HG03103 (cell line): ENCODE data around the gene ACIN1.
"Not testable (repeated sequence)": the region's sequence is repeated elsewhere in the genome, so short reads cannot be mapped to it uniquely, and the experiment has no call there.

ENCODE experiments used
- ATAC-seq: cut with Tn5 transposase; IDR thresholded peaks from one replicate; pipeline ENCODE4 v1.9.1; 2021; ENCODE audit warnings: low read depth; ENCODE audit not compliant: unreplicated experiment

Gene ACIN1

DNA sequence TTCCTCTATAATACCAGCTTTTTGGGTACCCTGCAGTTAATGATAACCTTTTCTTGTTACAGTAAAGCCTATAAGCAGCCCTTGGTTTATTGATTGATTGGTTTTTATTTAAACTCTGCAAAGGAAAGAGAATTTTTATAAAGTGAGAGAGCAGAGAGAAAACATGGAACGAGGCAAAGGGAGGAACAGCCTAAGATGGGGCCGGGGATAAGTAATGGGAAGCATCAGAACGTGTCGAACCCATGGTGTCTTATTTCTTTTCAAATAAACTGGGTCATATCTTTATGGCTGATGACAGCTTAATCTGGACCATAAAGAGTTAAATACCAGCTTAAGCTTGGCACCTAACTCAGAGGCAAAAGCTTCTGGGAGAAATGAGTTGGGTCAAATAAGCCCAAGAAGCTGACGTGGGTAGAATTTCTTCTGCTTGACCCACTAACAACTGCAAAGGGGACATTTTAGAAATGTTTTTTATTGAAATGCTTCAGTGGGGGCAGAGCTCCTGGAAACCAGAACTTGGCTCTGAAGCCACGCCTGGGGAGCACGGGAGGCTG lies 73.0 kb downstream of the ACIN1 start:
- no peak for ATAC-seq

DNA sequence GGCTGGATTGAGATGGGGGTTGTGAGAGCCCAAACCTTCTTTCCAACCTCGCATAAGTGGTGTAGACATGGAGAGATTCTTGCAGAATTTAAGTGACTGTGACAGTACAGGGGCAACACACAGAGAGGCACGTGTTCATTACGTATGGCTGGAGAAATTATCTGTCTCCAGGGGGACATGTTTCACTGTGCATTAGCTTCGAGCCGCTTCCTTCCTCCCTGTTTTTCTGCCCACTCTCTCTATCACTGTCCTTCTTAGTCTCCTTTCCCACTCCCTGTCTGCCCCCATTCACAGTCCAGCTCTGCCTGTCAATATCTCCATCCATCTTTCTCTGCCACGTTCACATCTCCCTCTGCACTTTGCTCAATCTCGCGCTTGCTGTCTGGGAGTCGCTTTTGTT lies 73.5 kb downstream of the ACIN1 start:
- ATAC-seq, result no peak

DNA sequence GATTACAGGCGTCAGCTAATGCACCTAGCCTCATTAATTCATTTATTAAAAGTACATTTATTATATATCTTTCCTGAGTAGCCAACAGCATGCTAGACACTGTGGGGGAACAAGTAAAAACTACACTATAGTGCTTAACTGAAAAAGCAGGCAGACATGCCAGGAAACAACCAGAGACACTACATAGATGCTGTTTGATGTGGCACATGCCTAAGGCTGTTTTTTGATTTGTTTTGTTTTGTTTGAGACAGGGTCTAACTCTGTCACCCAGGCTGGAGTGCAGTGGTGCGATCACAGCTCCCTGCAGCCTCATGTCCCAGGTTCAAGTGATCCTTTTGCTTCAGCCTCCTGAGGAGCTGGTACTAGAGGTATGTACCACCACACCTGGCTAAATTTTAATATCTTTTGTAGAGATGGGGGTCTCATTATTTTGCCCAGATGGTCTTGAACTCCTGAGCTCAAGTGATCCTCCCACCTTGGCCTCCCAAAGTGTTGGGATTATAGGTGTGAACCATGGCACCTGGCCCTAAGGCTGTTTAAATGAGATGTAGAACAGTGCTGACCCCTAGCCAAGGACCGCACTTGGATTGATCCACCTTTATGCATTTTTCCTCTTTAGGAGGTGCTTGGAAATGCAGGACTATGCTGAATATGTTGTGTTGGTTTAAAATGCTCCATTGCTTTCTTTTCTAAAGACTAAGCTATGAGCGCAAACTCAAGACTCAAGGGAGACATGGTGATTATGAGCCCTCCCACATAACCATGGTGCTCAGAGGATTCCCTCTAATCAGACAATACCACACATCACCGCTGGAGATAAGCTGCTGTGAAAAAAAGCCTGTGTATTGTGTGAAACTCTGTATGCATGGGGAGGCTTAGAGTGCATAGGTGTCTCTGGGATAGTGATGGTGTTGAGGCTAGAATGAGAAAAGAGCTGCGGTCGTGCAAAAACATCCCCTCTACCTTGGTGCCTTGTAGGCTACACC lies 74.5 kb downstream of the ACIN1 start:
- ATAC-seq, result no peak

DNA sequence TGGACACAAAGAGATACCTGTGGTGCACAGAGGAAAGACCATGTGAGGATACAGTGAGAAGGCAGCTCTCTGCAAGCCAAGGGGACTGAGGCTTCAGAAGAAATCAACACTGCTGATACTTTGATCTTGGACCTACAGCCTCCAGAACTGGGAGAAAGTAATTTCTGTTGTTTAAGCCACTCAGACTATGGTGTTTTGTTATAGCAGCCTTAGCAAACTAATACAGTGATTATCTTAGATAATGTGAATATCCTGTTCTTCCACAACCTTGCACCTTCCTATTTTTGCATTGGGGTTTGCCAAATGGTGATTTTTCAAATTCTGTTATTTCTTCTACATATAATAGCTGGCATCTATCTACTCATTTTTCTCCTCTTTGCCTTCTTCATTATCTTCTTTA lies 76.8 kb downstream of the ACIN1 start:
- ATAC-seq, result no peak

DNA sequence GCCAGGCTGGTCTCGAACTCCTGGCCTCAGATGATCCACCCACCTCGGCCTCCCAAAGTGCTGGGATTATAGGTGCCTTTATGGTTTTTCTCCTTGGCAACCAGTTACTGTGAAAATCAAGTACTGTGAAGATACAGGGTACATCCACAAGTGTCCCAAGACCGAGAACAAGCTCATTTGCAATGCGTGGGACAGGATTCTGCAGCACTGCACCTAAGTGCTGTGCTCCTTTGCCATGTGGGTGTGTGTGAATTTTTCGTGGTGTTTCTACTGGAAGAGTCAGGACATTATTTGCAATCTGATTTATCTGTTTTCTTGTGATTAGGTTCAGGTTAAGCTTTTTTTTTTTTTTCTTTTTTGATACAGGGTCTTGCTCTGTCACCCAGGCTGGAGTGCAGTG lies 77.8 kb downstream of the ACIN1 start:
- ATAC-seq, result no peak

DNA sequence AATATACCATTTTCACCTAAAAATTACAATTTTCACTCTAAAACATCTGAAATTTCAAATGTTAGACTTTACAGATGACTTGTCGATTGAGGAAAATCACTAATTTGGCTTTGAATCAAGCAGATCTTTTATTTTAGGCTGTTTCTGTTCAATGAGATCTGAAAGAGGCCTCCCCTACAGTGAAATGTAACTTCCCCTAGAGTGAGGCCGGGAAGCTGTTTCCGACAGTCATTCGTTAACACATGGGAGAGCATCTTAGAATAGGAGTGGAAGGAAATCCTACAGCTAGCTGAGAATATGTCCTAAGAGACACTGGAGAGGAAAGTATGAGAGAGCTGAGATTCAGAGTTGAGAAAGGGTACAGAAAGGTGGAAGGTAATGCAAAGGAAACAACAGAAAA lies 79.3 kb downstream of the ACIN1 start:
- no peak for ATAC-seq

DNA sequence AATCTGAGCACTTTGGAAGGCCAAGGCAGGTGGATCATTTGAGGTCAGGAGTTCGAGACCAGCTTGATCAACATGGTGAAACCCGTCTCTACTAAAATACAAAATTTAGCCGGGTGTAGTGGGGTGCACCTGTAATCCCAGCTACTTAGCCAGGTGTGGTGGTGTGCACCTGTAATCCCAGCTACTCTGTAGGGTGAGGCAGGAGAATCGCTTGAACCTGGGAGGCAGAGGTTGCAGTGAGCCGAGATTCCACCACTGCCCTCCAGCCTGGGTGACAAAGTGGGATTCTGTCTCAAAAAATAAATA lies 81.2 kb downstream of the ACIN1 start:
- not testable (repeated sequence) for ATAC-seq

DNA sequence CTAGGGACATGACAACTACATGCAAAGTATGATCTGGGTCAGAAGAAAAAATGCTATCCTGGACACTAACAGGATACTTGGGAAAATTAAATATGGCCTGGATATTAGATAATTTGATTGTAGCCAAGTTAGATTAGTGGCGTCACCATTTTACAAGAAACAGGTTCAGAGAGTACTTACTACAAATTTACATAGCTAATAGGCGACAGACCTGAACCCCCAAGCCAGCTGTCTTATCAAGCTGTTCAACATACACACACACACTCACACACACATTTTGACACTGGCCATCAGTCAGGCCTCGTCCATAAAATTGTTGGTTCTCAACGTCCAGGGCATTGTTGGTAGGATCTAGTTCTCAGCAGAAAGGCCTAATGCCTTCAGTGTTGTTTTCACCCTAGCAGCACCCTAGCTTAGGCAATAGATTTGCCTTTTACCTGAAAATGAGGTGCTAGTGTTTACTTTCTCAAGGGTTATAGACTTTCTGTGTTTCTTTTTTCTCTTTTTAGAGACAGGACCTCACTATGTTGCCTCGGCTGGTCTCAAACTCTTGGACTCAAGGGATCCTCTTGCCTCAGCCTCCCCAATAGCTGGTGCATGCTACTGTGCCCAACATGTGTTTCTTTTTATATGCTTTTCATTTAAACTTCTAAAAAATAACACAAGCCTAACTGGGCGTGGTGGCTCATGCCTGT lies 81.7 kb downstream of the ACIN1 start:
- ATAC-seq, result no peak

DNA sequence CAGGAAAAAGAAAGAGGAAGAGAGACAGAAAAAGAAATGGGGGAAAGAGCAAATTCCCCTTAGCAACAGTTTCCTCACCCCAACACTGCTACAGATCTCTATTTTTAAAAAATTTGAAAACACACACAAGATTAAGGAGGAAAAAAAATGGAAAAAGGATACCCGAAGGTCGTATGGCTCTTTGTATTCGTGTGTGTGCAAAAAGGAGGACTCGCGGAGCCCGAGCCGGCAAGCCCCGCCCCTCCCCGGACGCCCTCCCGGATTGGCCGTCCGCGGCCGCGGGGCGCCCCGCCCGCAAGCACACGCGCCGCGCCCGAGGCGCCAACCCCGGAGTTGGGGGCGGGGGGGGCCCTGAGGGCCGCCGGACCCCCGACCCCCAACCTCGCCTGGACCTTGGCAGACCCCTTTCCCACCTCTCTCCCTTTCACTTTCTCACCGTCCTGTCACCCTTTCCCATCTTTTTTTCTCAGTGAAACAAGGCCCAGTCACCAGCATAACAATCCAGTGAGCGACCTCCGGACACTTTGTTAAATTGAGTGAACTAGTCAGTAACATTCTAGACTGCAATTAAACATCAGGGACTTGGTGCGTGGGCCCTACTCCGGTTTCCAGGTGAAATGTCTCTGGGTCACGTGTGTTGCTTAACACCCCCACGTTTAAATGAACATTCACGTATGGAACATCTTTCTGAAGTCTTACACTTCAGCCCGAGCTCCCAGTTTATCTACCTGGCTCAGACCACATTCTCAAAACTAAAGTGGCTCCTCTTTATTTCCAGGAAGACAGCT lies 84.8 kb downstream of the ACIN1 start, which contains the start of gene C14orf93:
Gene C14orf93 (minus strand): TSS at position 205 of the 788 bp plus-strand sequence. CDS start 11,120 bp downstream, outside the sequence.
- no peak for ATAC-seq

DNA sequence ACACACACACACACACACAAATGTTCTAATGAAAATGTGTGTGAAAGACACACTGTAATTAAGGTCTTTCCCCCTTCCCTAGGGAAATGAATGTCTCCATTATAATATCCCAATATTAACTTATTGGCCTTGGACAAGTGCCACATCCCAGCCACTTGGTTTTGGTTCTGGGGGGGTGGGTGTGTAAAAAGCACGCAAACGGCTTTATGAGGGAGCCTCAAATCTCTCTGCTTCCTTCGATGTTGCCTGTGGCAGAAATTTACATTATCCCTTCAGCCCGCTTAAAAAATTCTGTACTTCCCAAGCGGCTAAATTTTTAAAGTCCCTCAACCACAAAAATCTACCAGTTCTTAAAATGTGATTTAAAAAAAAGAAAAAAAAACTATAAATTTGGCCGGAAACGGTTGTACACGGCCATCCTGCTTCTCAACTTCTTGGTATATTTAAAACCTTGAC lies 85.4 kb downstream of the ACIN1 start:
- no peak for ATAC-seq

DNA sequence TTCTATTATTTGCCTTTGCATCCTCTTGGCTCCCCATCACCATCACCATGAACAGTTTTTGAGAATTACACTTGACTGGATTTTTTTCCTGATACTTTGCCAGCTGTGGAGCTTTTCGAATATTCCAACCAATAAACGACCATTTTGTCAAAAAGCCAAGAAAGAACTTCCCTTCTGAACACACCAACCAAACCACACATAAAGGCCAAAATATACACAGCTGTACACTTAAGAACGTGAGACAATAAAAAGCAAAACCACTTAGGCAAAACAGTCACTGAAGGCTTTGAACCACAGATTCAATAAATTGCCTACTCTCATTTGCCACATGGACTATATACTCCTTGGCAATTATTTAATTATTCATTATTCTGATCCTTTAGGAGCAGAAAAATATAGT lies 86.1 kb downstream of the ACIN1 start:
- ATAC-seq, result no peak
